ENCODE measurements around the gene SLC35F1.
A peak's percentile ranks its signal among the peaks of the same experiment; 100 is the strongest.

SLC35F1 gene

DNA sequence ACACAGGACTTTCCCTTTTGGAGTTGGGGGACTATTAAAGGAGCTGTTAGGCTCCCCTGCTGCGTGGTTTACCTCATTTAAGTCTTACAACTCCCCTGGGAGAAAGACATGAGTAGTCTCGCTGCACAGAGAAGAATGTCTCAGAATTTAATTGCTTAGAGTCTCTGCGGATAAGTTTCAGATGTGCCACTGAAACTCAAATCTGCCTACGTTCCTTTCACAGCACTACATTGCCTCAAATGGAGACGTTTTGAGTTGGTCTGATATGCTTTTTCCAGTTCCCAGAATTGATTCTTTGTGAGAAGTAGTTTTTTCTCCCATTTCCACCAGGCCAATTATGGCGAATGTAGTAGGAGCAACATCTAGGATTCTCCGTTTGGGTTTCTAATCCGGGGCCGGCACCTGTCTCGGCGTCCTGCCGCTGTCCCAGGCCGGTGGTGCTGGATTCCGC lies 532 bp upstream of the SLC35F1 start (continued):
- TF ChIP-seq, protein P1, sequence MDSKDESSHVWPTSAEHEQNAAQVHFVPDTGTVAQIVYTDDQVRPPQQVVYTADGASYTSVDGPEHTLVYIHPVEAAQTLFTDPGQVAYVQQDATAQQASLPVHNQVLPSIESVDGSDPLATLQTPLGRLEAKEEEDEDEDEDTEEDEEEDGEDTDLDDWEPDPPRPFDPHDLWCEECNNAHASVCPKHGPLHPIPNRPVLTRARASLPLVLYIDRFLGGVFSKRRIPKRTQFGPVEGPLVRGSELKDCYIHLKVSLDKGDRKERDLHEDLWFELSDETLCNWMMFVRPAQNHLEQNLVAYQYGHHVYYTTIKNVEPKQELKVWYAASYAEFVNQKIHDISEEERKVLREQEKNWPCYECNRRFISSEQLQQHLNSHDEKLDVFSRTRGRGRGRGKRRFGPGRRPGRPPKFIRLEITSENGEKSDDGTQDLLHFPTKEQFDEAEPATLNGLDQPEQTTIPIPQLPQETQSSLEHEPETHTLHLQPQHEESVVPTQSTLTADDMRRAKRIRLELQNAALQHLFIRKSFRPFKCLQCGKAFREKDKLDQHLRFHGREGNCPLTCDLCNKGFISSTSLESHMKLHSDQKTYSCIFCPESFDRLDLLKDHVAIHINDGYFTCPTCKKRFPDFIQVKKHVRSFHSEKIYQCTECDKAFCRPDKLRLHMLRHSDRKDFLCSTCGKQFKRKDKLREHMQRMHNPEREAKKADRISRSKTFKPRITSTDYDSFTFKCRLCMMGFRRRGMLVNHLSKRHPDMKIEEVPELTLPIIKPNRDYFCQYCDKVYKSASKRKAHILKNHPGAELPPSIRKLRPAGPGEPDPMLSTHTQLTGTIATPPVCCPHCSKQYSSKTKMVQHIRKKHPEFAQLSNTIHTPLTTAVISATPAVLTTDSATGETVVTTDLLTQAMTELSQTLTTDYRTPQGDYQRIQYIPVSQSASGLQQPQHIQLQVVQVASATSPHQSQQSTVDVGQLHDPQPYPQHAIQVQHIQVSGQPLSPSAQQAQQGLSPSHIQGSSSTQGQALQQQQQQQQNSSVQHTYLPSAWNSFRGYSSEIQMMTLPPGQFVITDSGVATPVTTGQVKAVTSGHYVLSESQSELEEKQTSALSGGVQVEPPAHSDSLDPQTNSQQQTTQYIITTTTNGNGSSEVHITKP (tag by site-specific recombination; IDR thresholded peaks at IDR 0.05) = no peak; the same call in 1 of the 2 replicates
- TF ChIP-seq ZNF175 (tag by site-specific recombination; IDR thresholded peaks at IDR 0.05) = no peak
- no peak for TF ChIP-seq ZNF214 (tag by site-specific recombination; IDR thresholded peaks at IDR 0.05; ENCODE audit: borderline replicate concordance)
- TF ChIP-seq ZNF121 (tag by site-specific recombination; IDR thresholded peaks at IDR 0.05) = peak; percentile 79; the same call in 1 of the 2 replicates
- no peak for TF ChIP-seq OVOL3 (tag by site-specific recombination; IDR thresholded peaks at IDR 0.05)
- TF ChIP-seq KLF9 (tag by site-specific recombination; IDR thresholded peaks at IDR 0.05; ENCODE audit: low read depth) = no peak
- peak; percentile 14; the same call in 1 of the 2 replicates for TF ChIP-seq KLF8 (tag by site-specific recombination; IDR thresholded peaks at IDR 0.05)
- no peak for TF ChIP-seq ZFP3 (tag by site-specific recombination; IDR thresholded peaks at IDR 0.05; ENCODE audit: low read depth)
- TF ChIP-seq ZFP69B (tag by site-specific recombination; IDR thresholded peaks at IDR 0.05) = 0 out of 2 replicates have a peak, but pooled peaks have one; percentile 12
- TF ChIP-seq MEIS1 (CRISPR knock-in tag; IDR thresholded peaks at IDR 0.05; ENCODE audit: borderline replicate concordance) = no peak
- no peak for TF ChIP-seq ZNF132 (tag by site-specific recombination; IDR thresholded peaks at IDR 0.05; ENCODE audit: borderline replicate concordance)
- TF ChIP-seq REPIN1 (tag by site-specific recombination; IDR thresholded peaks at IDR 0.05; ENCODE audit: low read depth) = no peak
- TF ChIP-seq GLIS1 (tag by site-specific recombination; IDR thresholded peaks at IDR 0.05) = peak; percentile 69
- TF ChIP-seq ZBTB6 (tag by site-specific recombination; IDR thresholded peaks at IDR 0.05) = no peak
- TF ChIP-seq ZNF600 (tag by site-specific recombination; IDR thresholded peaks at IDR 0.05) = no peak
- TF ChIP-seq, protein P2, sequence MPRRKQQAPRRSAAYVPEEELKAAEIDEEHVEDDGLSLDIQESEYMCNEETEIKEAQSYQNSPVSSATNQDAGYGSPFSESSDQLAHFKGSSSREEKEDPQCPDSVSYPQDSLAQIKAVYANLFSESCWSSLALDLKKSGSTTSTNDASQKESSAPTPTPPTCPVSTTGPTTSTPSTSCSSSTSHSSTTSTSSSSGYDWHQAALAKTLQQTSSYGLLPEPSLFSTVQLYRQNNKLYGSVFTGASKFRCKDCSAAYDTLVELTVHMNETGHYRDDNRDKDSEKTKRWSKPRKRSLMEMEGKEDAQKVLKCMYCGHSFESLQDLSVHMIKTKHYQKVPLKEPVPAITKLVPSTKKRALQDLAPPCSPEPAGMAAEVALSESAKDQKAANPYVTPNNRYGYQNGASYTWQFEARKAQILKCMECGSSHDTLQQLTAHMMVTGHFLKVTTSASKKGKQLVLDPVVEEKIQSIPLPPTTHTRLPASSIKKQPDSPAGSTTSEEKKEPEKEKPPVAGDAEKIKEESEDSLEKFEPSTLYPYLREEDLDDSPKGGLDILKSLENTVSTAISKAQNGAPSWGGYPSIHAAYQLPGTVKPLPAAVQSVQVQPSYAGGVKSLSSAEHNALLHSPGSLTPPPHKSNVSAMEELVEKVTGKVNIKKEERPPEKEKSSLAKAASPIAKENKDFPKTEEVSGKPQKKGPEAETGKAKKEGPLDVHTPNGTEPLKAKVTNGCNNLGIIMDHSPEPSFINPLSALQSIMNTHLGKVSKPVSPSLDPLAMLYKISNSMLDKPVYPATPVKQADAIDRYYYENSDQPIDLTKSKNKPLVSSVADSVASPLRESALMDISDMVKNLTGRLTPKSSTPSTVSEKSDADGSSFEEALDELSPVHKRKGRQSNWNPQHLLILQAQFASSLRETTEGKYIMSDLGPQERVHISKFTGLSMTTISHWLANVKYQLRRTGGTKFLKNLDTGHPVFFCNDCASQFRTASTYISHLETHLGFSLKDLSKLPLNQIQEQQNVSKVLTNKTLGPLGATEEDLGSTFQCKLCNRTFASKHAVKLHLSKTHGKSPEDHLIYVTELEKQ (tag by site-specific recombination; IDR thresholded peaks at IDR 0.05; ENCODE audit: borderline replicate concordance) = no peak
- TF ChIP-seq BCL11A (tag by site-specific recombination; IDR thresholded peaks at IDR 0.05; ENCODE audit: low read depth) = no peak
- TF ChIP-seq HOXC10 (CRISPR knock-in tag; IDR thresholded peaks at IDR 0.05) = no peak
- TF ChIP-seq ZNF202 (tag by site-specific recombination; IDR thresholded peaks at IDR 0.05; ENCODE audit: borderline replicate concordance) = no peak
- no peak for TF ChIP-seq ZNF433 (tag by site-specific recombination; IDR thresholded peaks at IDR 0.05; ENCODE audit: low read depth)
- no peak for TF ChIP-seq PRDM2 (tag by site-specific recombination; IDR thresholded peaks at IDR 0.05; ENCODE audit: borderline replicate concordance)
- TF ChIP-seq ZSCAN23 (tag by site-specific recombination; IDR thresholded peaks at IDR 0.05) = no peak
- TF ChIP-seq HIC1 (tag by site-specific recombination; IDR thresholded peaks at IDR 0.05) = no peak
- TF ChIP-seq OSR2 (tag by site-specific recombination; IDR thresholded peaks at IDR 0.05) = peak; percentile 32; the same call in 1 of the 2 replicates
